IMR-90 (cell line): ENCODE data around the gene TTC8. TPM values are rescaled to one million over a fixed set of nuclear protein-coding genes. Genes with fewer than 3 reads are reported as not detected.
"Not testable (repeated sequence)": the region's sequence is repeated elsewhere in the genome, so short reads cannot be mapped to it uniquely, and the experiment has no call there.

Source experiments
- ATAC-seq: fragments of 200-7000 bp; cut with Tn5 transposase; 2 replicates; pipeline ENCODE4 v1.9.1; 2020; ENCODE audit warnings: low read depth, mild to moderate bottlenecking, moderate library complexity
- BruUV-seq: library from RNA; stranded (reverse); fragments of 400-500 nt; replicated peaks from 2 replicates; lab custom pipeline; 2021; lab: Mats Ljungman, UMichigan
- CTCF ChIA-PET: fragments of 300-600 bp; formaldehyde crosslinking; extraction: SDS; loops from one replicate; lab custom pipeline; 2021; ENCODE audit warnings: antibody characterized with exemption; lab: Yijun Ruan, JAX
- POLR2A ChIA-PET: fragments of 300-600 bp; sonication (Branson Sonifier 250); formaldehyde crosslinking; loops from one replicate; lab custom pipeline; 2022; ENCODE audit warnings: antibody characterized with exemption; ENCODE audit not compliant: unreplicated experiment; lab: Charles Lee
- DNase-seq: peaks from one replicate; pipeline ENCODE4 v3.0.0; 2013
- H2AFZ ChIP-seq: replicated peaks from 2 replicates; pipeline ENCODE3; 2013; ENCODE audit warnings: low read length, mild to moderate bottlenecking; ENCODE audit not compliant: poor library complexity
- H2AK5ac ChIP-seq: 2 replicates; pipeline ENCODE4 v1.6.1; 2013; ENCODE audit warnings: low read depth, low read length, inconsistent platforms
- H2AK9ac ChIP-seq: replicated peaks from 2 replicates; pipeline ENCODE3; 2013; ENCODE audit warnings: mild to moderate bottlenecking, low read depth, low read length, moderate library complexity; ENCODE audit not compliant: poor library complexity
- H2BK120ac ChIP-seq: 2 replicates; pipeline ENCODE4 v1.6.1; 2013; ENCODE audit warnings: low read depth, low read length, inconsistent platforms
- H2BK15ac ChIP-seq: 3 replicates; pipeline ENCODE4 v1.6.1; 2013; ENCODE audit warnings: low read depth, low read length, inconsistent platforms
- H2BK20ac ChIP-seq: 2 replicates; pipeline ENCODE4 v1.6.1; 2013; ENCODE audit warnings: low read depth, mild to moderate bottlenecking, inconsistent platforms, low read length, moderate library complexity
- H2BK5ac ChIP-seq: 2 replicates; pipeline ENCODE4 v1.6.1; 2013; ENCODE audit warnings: mild to moderate bottlenecking, low read depth, low read length, inconsistent platforms; ENCODE audit not compliant: poor library complexity, severe bottlenecking
- H3K14ac ChIP-seq: replicated peaks from 2 replicates; pipeline ENCODE4 v1.6.1; 2013; ENCODE audit warnings: low read depth, low read length, inconsistent platforms
- H3K18ac ChIP-seq: 2 replicates; pipeline ENCODE4 v1.6.1; 2013; ENCODE audit warnings: low read depth, low read length, control low read depth
- H3K23ac ChIP-seq: 2 replicates; pipeline ENCODE4 v1.6.1; 2013; ENCODE audit warnings: low read depth, low read length, inconsistent platforms
- H3K27ac ChIP-seq: 2 replicates; pipeline ENCODE4 v1.5.1; 2013; ENCODE audit warnings: mild to moderate bottlenecking, control low read depth, low read length; ENCODE audit not compliant: insufficient read depth
- H3K27me3 ChIP-seq: 2 replicates; pipeline ENCODE4 v1.6.1; 2013; ENCODE audit warnings: low read length; ENCODE audit not compliant: control insufficient read depth, insufficient read depth
- H3K36me3 ChIP-seq: 2 replicates; pipeline ENCODE4 v1.6.1; 2013; ENCODE audit warnings: low read length, mixed read lengths; ENCODE audit not compliant: control insufficient read depth, insufficient read depth
- H3K4ac ChIP-seq: 2 replicates; pipeline ENCODE4 v1.6.1; 2013; ENCODE audit warnings: low read depth, low read length, inconsistent platforms
- H3K4me1 ChIP-seq: 2 replicates; pipeline ENCODE4 v1.6.1; 2013; ENCODE audit warnings: low read length, mixed read lengths; ENCODE audit not compliant: control insufficient read depth, insufficient read depth
- H3K4me2 ChIP-seq: 2 replicates; pipeline ENCODE4 v1.6.1; 2013; ENCODE audit warnings: low read depth, mild to moderate bottlenecking, control low read depth, low read length, moderate library complexity
- H3K4me3 ChIP-seq: 2 replicates; pipeline ENCODE4 v1.5.1; 2013; ENCODE audit warnings: low read depth, mild to moderate bottlenecking, control low read depth, low read length, moderate library complexity; ENCODE audit not compliant: insufficient read depth
- H3K56ac ChIP-seq: 2 replicates; pipeline ENCODE4 v1.6.1; 2013; ENCODE audit warnings: low read length, inconsistent platforms; ENCODE audit not compliant: insufficient read depth; ENCODE audit errors: extremely low read depth
- H3K79me1 ChIP-seq, 2 experiments: 2 replicates each; pipeline ENCODE4 v1.6.1; 2013; ENCODE audit warnings: low read length in 2 of 2, inconsistent platforms in 1 of 2, low read depth in 1 of 2
- H3K9ac ChIP-seq: 2 replicates; pipeline ENCODE4 v1.6.1; 2013; ENCODE audit warnings: low read depth, low read length, control low read depth
- H3K9me1 ChIP-seq: 2 replicates; pipeline ENCODE4 v1.6.1; 2013; ENCODE audit warnings: low read length, inconsistent platforms; ENCODE audit not compliant: insufficient read depth
- H3K9me3 ChIP-seq: 2 replicates; pipeline ENCODE4 v1.6.1; 2013; ENCODE audit warnings: low read length; ENCODE audit not compliant: control insufficient read depth, insufficient read depth
- H4K20me1 ChIP-seq: 2 replicates; pipeline ENCODE4 v1.6.1; 2013; ENCODE audit warnings: low read length, inconsistent platforms; ENCODE audit not compliant: insufficient read depth
- H4K5ac ChIP-seq: 2 replicates; pipeline ENCODE4 v1.6.1; 2013; ENCODE audit warnings: mild to moderate bottlenecking, low read depth, low read length, control low read depth
- H4K8ac ChIP-seq, 2 experiments: 2 replicates each; pipeline ENCODE4 v1.6.1; 2013; ENCODE audit warnings: low read depth in 2 of 2, low read length in 2 of 2, control low read depth in 1 of 2, inconsistent platforms in 1 of 2
- H4K91ac ChIP-seq: 2 replicates; pipeline ENCODE4 v1.6.1; 2013; ENCODE audit warnings: low read depth, low read length, inconsistent platforms; ENCODE audit not compliant: insufficient read depth
- CEBPB ChIP-seq: IDR thresholded peaks from 2 replicates; pipeline ENCODE4 v1.6.1; 2012; ENCODE audit warnings: low read depth, low read length, improper control_type of control experiment
- FOS ChIP-seq: fragments of 150-350 bp; IDR thresholded peaks from 2 replicates; pipeline ENCODE4 v1.6.1; 2016; ENCODE audit warnings: low read depth, low read length
- MXI1 ChIP-seq: IDR thresholded peaks from 2 replicates; pipeline ENCODE4 v1.6.1; 2012; ENCODE audit warnings: low read depth, mild to moderate bottlenecking, low read length, moderate library complexity, borderline replicate concordance
- NFE2L2 ChIP-seq: fragments of 150-350 bp; IDR thresholded peaks from 2 replicates; pipeline ENCODE4 v1.6.1; 2016; ENCODE audit warnings: low read depth, mild to moderate bottlenecking, low read length
- POLR2A ChIP-seq: IDR thresholded peaks from 2 replicates; pipeline ENCODE4 v1.6.1; 2012; ENCODE audit warnings: mild to moderate bottlenecking, low read depth, low read length
- RAD21 ChIP-seq: IDR thresholded peaks from 2 replicates; pipeline ENCODE4 v1.6.1; 2012; ENCODE audit warnings: low read length, improper control_type of control experiment
- SMC3 ChIP-seq: fragments of 150-350 bp; IDR thresholded peaks from 2 replicates; pipeline ENCODE4 v1.6.1; 2016; ENCODE audit warnings: low read depth, mild to moderate bottlenecking, antibody characterized with exemption, low read length, moderate library complexity
- WGBS, 2 experiments: methylation state at CpG; one replicate each; pipeline versions ENCODE4 v1.1.5 to v1.1.7; 2013; ENCODE audit warnings: missing lambda C conversion rate in 2 of 2; ENCODE audit not compliant: insufficient read length in 1 of 2; ENCODE audit errors: extremely low coverage in 2 of 2; 5-methylcytosine and 5-hydroxymethylcytosine counted together
- dilution Hi-C: fragments of 300-500 bp; cut with HindIII; formaldehyde crosslinking; loops from one replicate; pipeline ENCODE4 v1.14.3; 2018; ENCODE audit warnings: low sequenced_read_pairs; ENCODE audit not compliant: unreplicated experiment
- in situ Hi-C: fragments of 300-500 bp; cut with MboI; formaldehyde crosslinking; loops from 3 replicates; pipeline ENCODE4 v1.14.3; 2019; ENCODE audit warnings: low sequenced_read_pairs, inconsistent platforms, mixed read lengths
- intact Hi-C: fragments of 100-400 bp; cut with micrococcal nuclease; formaldehyde crosslinking; loops from 2 replicates; pipeline ENCODE4 v1.10.0; 2022
- polyA plus RNA-seq, 3 experiments: library from polyadenylated mRNA; depleted of rRNA; stranded (reverse); fragments of >200 nt; gene quantifications; 2 replicates each; pipeline ENCODE4 v1.2.3, GENCODE V29; 2012; ENCODE audit warnings: low replicate concordance in 1 of 3
- total RNA-seq: library from RNA; depleted of rRNA; stranded (reverse); fragments of >200 nt; gene quantifications from 2 replicates; pipeline ENCODE4 v1.2.3, GENCODE V29; 2012

TTC8 gene
- total and polyA plus RNA-seq, 2 of the 4 experiments (the other 2 are of a cell fraction) = 48.9 to 84.2 TPM

DNA sequence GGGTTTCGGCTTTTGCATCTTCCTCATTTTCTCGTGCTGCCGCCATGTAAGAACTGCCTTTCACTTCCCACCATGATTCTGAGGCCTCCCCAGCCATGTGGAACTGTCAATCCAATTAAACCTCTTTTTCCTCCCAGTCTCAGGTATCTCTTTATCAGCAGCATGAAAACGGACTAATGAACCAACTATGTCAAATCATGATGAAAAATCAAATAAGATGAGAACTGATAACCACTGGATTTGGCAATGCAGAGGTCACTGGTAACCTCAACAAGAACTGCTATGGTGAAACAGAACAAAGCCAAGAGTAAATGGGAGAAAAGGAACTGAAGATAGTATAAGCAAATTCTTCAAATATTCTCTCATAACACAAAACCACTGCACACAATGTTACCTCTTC is 37.7 kb upstream of the TTC8 start:
- dilution Hi-C loops (no loop called here), intact Hi-C loops (no loop called here), in situ Hi-C loops (no loop called here)
- H4K91ac ChIP-seq = no peak overlapping the region
- H2AFZ ChIP-seq = no peak overlapping the region
- H3K27me3 ChIP-seq = no peaks in the 10 kb centered on the region
- CTCF ChIA-PET = interaction anchor here (0.6 kb wide), 1 partner anchor 63 kb away, joined by 3 read pairs; no protein-coding TSS in a partner anchor
- no peak overlapping the region for H2AK9ac ChIP-seq
- no peak for DNase-seq
- H2BK120ac ChIP-seq = no peak overlapping the region
- H2AK5ac ChIP-seq = no peak overlapping the region
- H3K56ac ChIP-seq = no peak overlapping the region
- no peak overlapping the region; the same call in 1 of the 2 replicates for H4K5ac ChIP-seq
- H4K20me1 ChIP-seq = no peaks in the 10 kb centered on the region
- H3K23ac ChIP-seq = no peak overlapping the region
- no TSS peak for BruUV-seq
- no peak overlapping the region for H3K4ac ChIP-seq
- H3K79me1 ChIP-seq = peaks cover 3 to 30% of the 10 kb centered on the region in 2 experiments; a peak in 2 of 4 replicates
- no peak overlapping the region for H3K9ac ChIP-seq
- H3K36me3 ChIP-seq = no peaks in the 10 kb centered on the region
- no peak for ATAC-seq
- H3K4me2 ChIP-seq = peak overlapping the region; percentile 1; the same call in 1 of the 2 replicates
- no peak overlapping the region for H2BK20ac ChIP-seq
- no peak overlapping the region for H3K18ac ChIP-seq
- H3K14ac ChIP-seq = no peak overlapping the region
- WGBS, 2 experiments = no CpG with 5 or more reads among the region's 4 CpGs
- no peak overlapping the region for H3K27ac ChIP-seq
- H3K4me3 ChIP-seq = no peak overlapping the region
- no peak overlapping the region for H4K8ac ChIP-seq
- H2BK5ac ChIP-seq = no peak overlapping the region
- H3K4me1 ChIP-seq = no peaks in the 10 kb centered on the region; the same call in 1 of the 2 replicates
- TF ChIP-seq MXI1 (no peak), FOS (no peak), NFE2L2 (no peak), POLR2A (no peak), RAD21 (no peak), SMC3 (no peak), CEBPB (no peak)
- H2BK15ac ChIP-seq = no peak overlapping the region
- H3K9me3 ChIP-seq = no peaks in the 10 kb centered on the region
- no peaks in the 10 kb centered on the region for H3K9me1 ChIP-seq
- POLR2A ChIA-PET = no interaction called here

DNA sequence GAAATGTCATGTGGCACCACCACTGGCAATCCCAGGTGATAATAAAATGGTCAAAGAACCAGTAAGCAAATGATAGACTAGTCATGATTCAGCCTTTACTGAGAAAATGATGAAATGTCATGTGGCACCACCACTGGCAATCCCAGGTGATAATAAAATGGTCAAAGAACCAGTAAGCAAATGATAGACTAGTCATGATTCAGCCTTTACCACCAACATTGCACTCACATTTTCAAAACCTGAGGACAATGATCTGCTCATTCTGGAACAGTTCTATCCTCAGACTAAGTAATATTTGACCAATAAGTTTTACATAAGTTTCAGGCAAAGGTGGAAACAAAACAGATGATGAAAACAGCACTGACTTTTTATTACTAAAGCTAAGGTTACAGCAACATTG is 34.9 kb upstream of the TTC8 start:
- H3K9ac ChIP-seq, POLR2A ChIA-PET, H3K36me3 ChIP-seq, ATAC-seq, H3K14ac ChIP-seq, H3K27ac ChIP-seq, H2BK15ac ChIP-seq, in situ Hi-C loops, BruUV-seq, H4K5ac ChIP-seq, H2AFZ ChIP-seq, H3K27me3 ChIP-seq, H3K18ac ChIP-seq, H3K4ac ChIP-seq, intact Hi-C loops, dilution Hi-C loops, H4K20me1 ChIP-seq, H2BK120ac ChIP-seq, H3K56ac ChIP-seq, DNase-seq, H3K4me3 ChIP-seq, H2BK20ac ChIP-seq, H3K9me3 ChIP-seq, H4K91ac ChIP-seq, H3K9me1 ChIP-seq, H4K8ac ChIP-seq, H3K4me1 ChIP-seq, H2AK9ac ChIP-seq, H2AK5ac ChIP-seq: not testable (repeated sequence)
- Histone ChIP-seq H3K4me2 (peak overlapping the region; percentile 74; the same call in 1 of the 2 replicates), H2BK5ac (peak overlapping the region; percentile 52), H3K79me1 (peaks cover 0 to 34% of the 10 kb centered on the region in 2 experiments; a peak in 2 of 4 replicates), H3K23ac (peak overlapping the region; percentile 42; the same call in 1 of the 2 replicates)
- CTCF ChIA-PET = interaction anchor here (0.6 to 0.8 kb wide), 2 partner anchors 122 to 169 kb away, joined by 3 to 11 read pairs; no protein-coding TSS in a partner anchor
